Panc1 (cell line): ENCODE measurements around the gene KRTCAP2. TPM values are rescaled to one million over a fixed set of nuclear protein-coding genes. Genes with fewer than 3 reads are reported as not detected.

Experiments
- ATAC-seq: fragments of 200-7000 bp; cut with Tn5 transposase; 2 replicates; pipeline ENCODE4 v1.9.1; 2020; ENCODE audit warnings: mild to moderate bottlenecking, moderate library complexity
- BruUV-seq: library from RNA; stranded (reverse); fragments of 400-500 nt; replicated peaks from 2 replicates; lab custom pipeline; 2021; lab: Mats Ljungman, UMichigan
- CTCF ChIA-PET: fragments of 300-600 bp; sonication (Branson Sonifier 250); formaldehyde crosslinking; loops from one replicate; lab custom pipeline; 2022; ENCODE audit warnings: antibody characterized with exemption; lab: Charles Lee
- POLR2A ChIA-PET: fragments of 300-600 bp; sonication (Branson Sonifier 250); formaldehyde crosslinking; loops from one replicate; lab custom pipeline; 2022; ENCODE audit warnings: antibody characterized with exemption; lab: Charles Lee
- DNase-seq: peaks from one replicate; pipeline ENCODE4 v3.0.0-alpha.2; 2010; ENCODE audit warnings: low read depth, low spot score
- H3K27ac ChIP-seq: 2 replicates; pipeline ENCODE4 v1.5.1; 2011; ENCODE audit warnings: mild to moderate bottlenecking, low read length, inconsistent platforms
- H3K27me3 ChIP-seq: fragments of 200-500 bp; sonication (Bioruptor generic); 2 replicates; pipeline ENCODE4 v1.6.0; 2014; ENCODE audit warnings: low read length, inconsistent platforms; ENCODE audit not compliant: control insufficient read depth, insufficient read depth
- H3K36me3 ChIP-seq: fragments of 200-500 bp; sonication (Bioruptor generic); 2 replicates; pipeline ENCODE4 v1.5.1; 2014; ENCODE audit warnings: inconsistent platforms, mild to moderate bottlenecking, low read length, moderate library complexity; ENCODE audit not compliant: control insufficient read depth, insufficient read depth
- H3K4me1 ChIP-seq: 2 replicates; pipeline ENCODE4 v1.5.1; 2011; ENCODE audit warnings: inconsistent platforms, mild to moderate bottlenecking, low read length, moderate library complexity; ENCODE audit not compliant: control insufficient read depth, insufficient read depth
- H3K4me3 ChIP-seq, 2 experiments: 2 replicates each; pipeline ENCODE4 v1.5.1; 2011 to 2012; ENCODE audit warnings: low read depth in 2 of 2, low read length in 2 of 2, mild to moderate bottlenecking in 2 of 2, inconsistent platforms in 1 of 2, moderate library complexity in 1 of 2
- H3K9me3 ChIP-seq: fragments of 200-500 bp; sonication (Bioruptor generic); 2 replicates; pipeline ENCODE4 v1.5.1; 2014; ENCODE audit warnings: low read depth, mild to moderate bottlenecking, inconsistent platforms, low read length, moderate library complexity; ENCODE audit not compliant: control insufficient read depth, insufficient read depth
- POLR2AphosphoS5 ChIP-seq: IDR thresholded peaks from 2 replicates; pipeline ENCODE4 v1.6.1; 2012; ENCODE audit warnings: mild to moderate bottlenecking, low read depth, low read length, moderate library complexity
- SIN3A ChIP-seq: IDR thresholded peaks from 2 replicates; pipeline ENCODE4 v1.6.1; 2012; ENCODE audit warnings: low read depth, mild to moderate bottlenecking, low read length, moderate library complexity, borderline replicate concordance; ENCODE audit not compliant: insufficient read depth
- TCF7L2 ChIP-seq: IDR thresholded peaks from 2 replicates; pipeline ENCODE4 v1.6.1; 2011; ENCODE audit warnings: mild to moderate bottlenecking, low read depth, low read length, inconsistent platforms
- in situ Hi-C: cut with HindIII; loops from 2 replicates; pipeline ENCODE4 v1.10.0; 2016; ENCODE audit warnings: low sequenced_read_pairs, low pct_unique_long_range_greater_than_20kb
- intact Hi-C: fragments of 100-400 bp; cut with micrococcal nuclease; formaldehyde crosslinking; loops from one replicate; pipeline ENCODE4 v1.10.0; 2022; ENCODE audit not compliant: unreplicated experiment
- total RNA-seq: library from RNA; stranded (reverse); gene quantifications from one replicate; pipeline ENCODE4 v1.2.1, GENCODE V29; 2021; ENCODE audit not compliant: unreplicated experiment
- TF ChIP-seq, protein P1 (sequence below): fragments of 450-650 bp; IDR thresholded peaks from 2 replicates; pipeline ENCODE4 v1.5.1; 2017; ENCODE audit warnings: mild to moderate bottlenecking
- TF ChIP-seq, protein P2 (sequence below), 2 experiments: IDR thresholded peaks; 2 replicates each; pipeline ENCODE4 v1.6.1; 2011 to 2012; ENCODE audit warnings: low read depth in 2 of 2, control low read depth in 1 of 2, low read length in 1 of 2, mild to moderate bottlenecking in 1 of 2, moderate library complexity in 1 of 2; ENCODE audit not compliant: insufficient read depth in 1 of 2

KRTCAP2 gene
- total RNA-seq, 1 experiment from 2014 or later: 155 TPM

DNA sequence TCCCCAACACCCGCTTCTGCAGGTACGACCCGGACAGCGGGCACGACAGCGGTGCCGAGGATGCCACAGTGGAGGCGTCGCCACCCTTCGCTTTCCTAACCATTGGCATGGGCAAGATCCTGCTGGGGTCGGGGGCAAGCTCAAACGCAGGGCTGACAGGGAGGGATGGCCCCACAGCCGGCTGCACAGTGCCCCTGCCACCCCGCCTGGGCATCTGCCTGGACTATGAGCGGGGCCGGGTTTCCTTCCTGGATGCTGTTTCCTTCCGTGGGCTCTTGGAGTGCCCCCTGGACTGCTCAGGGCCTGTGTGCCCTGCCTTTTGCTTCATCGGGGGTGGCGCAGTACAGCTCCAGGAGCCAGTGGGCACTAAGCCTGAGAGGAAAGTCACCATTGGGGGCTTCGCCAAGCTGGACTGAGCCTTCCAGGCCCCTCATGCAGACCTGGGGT lies 10.7 kb upstream of the KRTCAP2 start:
- BruUV-seq: no TSS peak
- no peak overlapping the region for H3K27ac ChIP-seq
- ATAC-seq (no peak), DNase-seq (no peak)
- TF ChIP-seq POLR2AphosphoS5 (no peak), SIN3A (no peak), TCF7L2 (no peak)
- TF ChIP-seq, protein P1, sequence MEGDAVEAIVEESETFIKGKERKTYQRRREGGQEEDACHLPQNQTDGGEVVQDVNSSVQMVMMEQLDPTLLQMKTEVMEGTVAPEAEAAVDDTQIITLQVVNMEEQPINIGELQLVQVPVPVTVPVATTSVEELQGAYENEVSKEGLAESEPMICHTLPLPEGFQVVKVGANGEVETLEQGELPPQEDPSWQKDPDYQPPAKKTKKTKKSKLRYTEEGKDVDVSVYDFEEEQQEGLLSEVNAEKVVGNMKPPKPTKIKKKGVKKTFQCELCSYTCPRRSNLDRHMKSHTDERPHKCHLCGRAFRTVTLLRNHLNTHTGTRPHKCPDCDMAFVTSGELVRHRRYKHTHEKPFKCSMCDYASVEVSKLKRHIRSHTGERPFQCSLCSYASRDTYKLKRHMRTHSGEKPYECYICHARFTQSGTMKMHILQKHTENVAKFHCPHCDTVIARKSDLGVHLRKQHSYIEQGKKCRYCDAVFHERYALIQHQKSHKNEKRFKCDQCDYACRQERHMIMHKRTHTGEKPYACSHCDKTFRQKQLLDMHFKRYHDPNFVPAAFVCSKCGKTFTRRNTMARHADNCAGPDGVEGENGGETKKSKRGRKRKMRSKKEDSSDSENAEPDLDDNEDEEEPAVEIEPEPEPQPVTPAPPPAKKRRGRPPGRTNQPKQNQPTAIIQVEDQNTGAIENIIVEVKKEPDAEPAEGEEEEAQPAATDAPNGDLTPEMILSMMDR: no peak
- TF ChIP-seq, protein P2, sequence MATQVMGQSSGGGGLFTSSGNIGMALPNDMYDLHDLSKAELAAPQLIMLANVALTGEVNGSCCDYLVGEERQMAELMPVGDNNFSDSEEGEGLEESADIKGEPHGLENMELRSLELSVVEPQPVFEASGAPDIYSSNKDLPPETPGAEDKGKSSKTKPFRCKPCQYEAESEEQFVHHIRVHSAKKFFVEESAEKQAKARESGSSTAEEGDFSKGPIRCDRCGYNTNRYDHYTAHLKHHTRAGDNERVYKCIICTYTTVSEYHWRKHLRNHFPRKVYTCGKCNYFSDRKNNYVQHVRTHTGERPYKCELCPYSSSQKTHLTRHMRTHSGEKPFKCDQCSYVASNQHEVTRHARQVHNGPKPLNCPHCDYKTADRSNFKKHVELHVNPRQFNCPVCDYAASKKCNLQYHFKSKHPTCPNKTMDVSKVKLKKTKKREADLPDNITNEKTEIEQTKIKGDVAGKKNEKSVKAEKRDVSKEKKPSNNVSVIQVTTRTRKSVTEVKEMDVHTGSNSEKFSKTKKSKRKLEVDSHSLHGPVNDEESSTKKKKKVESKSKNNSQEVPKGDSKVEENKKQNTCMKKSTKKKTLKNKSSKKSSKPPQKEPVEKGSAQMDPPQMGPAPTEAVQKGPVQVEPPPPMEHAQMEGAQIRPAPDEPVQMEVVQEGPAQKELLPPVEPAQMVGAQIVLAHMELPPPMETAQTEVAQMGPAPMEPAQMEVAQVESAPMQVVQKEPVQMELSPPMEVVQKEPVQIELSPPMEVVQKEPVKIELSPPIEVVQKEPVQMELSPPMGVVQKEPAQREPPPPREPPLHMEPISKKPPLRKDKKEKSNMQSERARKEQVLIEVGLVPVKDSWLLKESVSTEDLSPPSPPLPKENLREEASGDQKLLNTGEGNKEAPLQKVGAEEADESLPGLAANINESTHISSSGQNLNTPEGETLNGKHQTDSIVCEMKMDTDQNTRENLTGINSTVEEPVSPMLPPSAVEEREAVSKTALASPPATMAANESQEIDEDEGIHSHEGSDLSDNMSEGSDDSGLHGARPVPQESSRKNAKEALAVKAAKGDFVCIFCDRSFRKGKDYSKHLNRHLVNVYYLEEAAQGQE (IDR thresholded peaks at IDR 0.05; ENCODE audit: insufficient read depth in 1 of 2, low read depth in 2 of 2, low read length in 1 of 2): no peak
- ChIA-PET CTCF (no interaction called here), POLR2A (no interaction called here)
- H3K4me3 ChIP-seq: no peak overlapping the region
- no peaks in the 10 kb centered on the region for H3K36me3 ChIP-seq
- intact Hi-C loops: no loop called here
- peaks cover 2% of the 10 kb centered on the region for H3K4me1 ChIP-seq
- H3K27me3 ChIP-seq: no peaks in the 10 kb centered on the region
- in situ Hi-C loops: no loop called here
- H3K9me3 ChIP-seq: no peaks in the 10 kb centered on the region

GRCh38 chr1:155182052-155182550 lies 9.0 kb upstream of the KRTCAP2 start:
- DNase-seq (no peak), ATAC-seq (no peak)
- Histone ChIP-seq H3K4me3 (no peak overlapping the region), H3K4me1 (peaks cover 2% of the 10 kb centered on the region), H3K9me3 (no peaks in the 10 kb centered on the region), H3K27ac (no peak overlapping the region), H3K36me3 (no peaks in the 10 kb centered on the region), H3K27me3 (no peaks in the 10 kb centered on the region)
- TF ChIP-seq POLR2AphosphoS5: no peak
- TF ChIP-seq, protein P1: no peak
- TF ChIP-seq SIN3A: no peak
- no peak for TF ChIP-seq TCF7L2
- TF ChIP-seq, protein P2 (IDR thresholded peaks at IDR 0.05; ENCODE audit: insufficient read depth in 1 of 2, low read depth in 2 of 2, low read length in 1 of 2): no peak
- BruUV-seq: no TSS peak
- intact Hi-C loops (no loop called here), in situ Hi-C loops (no loop called here)
- ChIA-PET POLR2A (no interaction called here), CTCF (no interaction called here)
